ENCODE measurements around the gene ALDH1L2.
A peak's percentile ranks its signal among the peaks of the same experiment; 100 is the strongest.

The ALDH1L2 gene

DNA sequence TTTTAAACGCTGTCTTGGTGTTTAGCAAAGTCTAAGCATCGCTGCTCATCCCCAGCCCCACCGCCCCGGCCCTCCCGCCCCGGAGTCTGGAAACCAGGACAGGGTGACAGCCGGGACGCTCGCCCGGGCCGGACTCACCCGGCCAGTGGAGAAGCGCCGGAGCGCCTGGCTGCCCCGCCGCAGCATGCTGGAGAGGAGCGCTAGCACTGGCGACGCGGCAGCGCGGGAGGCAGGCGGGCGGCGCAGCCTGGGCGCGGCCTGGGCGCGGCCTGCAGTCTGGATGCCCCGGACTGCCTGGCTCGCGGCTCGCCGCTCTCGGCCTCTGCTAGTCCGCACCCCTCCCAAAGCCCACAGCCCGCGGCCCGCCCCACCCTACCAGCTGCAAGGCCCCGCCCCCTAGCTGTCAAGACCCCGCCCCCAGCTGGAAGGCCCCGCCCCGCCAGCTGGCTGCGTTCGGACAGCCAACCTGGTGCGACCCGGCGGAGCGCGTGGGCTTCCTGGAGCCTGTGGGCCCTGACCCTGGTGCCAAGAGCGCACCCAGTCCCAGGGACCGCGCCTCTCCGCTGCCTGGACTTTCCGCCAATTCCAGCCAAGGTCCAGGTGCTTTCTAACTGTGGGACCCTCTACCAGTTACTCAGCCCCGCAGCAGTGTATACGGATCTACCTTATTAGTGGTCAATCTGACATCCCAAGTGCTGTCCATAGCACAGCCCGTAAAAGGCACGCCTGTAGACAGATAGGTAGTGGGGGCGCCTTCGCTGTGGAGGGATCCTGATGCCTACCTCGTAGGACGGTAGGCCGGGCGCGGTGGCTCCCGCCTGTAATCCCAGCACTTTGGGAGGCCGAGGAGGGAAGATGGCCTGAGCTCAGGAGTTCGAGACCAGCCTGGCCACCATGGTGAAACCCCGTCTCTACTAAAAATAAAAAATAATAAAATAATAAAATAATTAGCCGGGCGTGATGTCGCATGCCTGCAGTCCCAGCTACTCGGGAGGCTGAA lies at the start of gene ALDH1L2:
TSS of gene ALDH1L2 (minus strand) at position 208 of the 1,000 bp plus-strand sequence. CDS start at position 186, 22 bp downstream.
- DNase-seq (ENCODE audit: low read depth) = peak; percentile 73
- TF ChIP-seq, protein P1, sequence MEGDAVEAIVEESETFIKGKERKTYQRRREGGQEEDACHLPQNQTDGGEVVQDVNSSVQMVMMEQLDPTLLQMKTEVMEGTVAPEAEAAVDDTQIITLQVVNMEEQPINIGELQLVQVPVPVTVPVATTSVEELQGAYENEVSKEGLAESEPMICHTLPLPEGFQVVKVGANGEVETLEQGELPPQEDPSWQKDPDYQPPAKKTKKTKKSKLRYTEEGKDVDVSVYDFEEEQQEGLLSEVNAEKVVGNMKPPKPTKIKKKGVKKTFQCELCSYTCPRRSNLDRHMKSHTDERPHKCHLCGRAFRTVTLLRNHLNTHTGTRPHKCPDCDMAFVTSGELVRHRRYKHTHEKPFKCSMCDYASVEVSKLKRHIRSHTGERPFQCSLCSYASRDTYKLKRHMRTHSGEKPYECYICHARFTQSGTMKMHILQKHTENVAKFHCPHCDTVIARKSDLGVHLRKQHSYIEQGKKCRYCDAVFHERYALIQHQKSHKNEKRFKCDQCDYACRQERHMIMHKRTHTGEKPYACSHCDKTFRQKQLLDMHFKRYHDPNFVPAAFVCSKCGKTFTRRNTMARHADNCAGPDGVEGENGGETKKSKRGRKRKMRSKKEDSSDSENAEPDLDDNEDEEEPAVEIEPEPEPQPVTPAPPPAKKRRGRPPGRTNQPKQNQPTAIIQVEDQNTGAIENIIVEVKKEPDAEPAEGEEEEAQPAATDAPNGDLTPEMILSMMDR (IDR thresholded peaks at IDR 0.05; ENCODE audit: control insufficient read depth, insufficient read depth, low read depth, low read length, missing control alignments) = no peak
- H3K4me3 ChIP-seq (ENCODE audit: control insufficient read depth, low read depth, low read length) = peak within 1 kb of the TSS; percentile 86

DNA sequence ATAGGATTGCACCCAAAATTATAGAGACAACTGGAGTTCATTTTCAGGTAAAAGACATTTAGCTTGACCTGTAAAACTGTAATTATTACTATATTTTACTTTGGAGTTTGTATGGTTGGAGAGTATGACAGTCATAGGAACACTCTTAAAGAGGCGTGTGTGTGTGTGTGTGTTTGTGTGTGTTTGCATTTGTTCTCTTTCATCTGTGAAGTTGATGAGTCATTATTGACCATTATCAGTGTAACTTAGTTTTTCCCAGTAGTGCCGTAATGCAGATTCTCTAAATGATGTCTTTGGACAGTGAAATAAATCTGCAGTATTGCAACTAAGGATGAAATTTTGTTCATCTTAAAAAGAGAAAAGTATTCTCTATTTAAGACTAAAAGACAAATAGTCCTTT lies 36.3 kb upstream of the ALDH1L2 start:
- TF ChIP-seq, protein P1 (IDR thresholded peaks at IDR 0.05; ENCODE audit: control insufficient read depth, insufficient read depth, low read depth, low read length, missing control alignments) = no peak
- no peak for DNase-seq (ENCODE audit: low read depth)
- no peak overlapping the region for H3K4me3 ChIP-seq (ENCODE audit: control insufficient read depth, low read depth, low read length)

DNA sequence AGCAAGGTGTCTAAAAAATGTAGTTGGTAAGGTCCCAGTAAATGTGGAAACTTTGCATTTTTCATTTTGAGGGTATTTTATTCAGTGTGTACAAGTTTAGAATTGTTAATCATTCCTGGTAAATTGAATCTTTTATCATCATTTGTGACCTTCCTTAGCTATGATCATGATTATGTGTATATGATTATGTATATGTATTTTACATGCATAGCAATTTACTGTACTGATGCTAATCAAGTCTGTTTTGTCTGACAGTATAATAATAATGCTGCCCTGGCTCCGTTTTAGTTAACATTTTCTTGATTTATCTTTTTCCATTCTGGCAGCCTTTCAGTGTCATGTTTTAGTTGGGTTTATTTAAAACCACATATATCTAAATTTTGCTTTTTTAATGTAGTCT lies 32.7 kb upstream of the ALDH1L2 start:
- TF ChIP-seq, protein P1 (IDR thresholded peaks at IDR 0.05; ENCODE audit: control insufficient read depth, insufficient read depth, low read depth, low read length, missing control alignments) = no peak
- DNase-seq (ENCODE audit: low read depth) = no peak
- no peak overlapping the region for H3K4me3 ChIP-seq (ENCODE audit: control insufficient read depth, low read depth, low read length)

DNA sequence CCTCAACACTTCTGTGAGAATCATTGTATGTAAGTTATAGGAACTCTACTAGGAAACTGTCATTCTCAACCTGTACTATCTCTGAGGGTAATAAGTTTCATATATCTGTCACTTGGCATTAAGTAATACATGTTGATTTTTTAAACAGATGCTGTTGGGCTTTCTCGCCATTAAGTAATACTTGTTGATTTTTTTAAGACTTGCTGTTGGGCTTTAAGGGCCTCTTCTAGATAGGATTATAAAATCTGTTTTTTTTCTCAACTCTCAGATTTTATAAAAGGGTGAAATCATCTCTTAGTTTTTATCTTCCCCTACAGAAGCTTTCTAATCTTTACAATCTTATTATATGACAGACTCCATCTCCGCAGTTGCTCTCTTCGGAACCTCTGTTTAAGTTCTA lies 28.8 kb upstream of the ALDH1L2 start:
- H3K4me3 ChIP-seq (ENCODE audit: control insufficient read depth, low read depth, low read length) = no peak overlapping the region
- TF ChIP-seq, protein P1 (IDR thresholded peaks at IDR 0.05; ENCODE audit: control insufficient read depth, insufficient read depth, low read depth, low read length, missing control alignments) = no peak
- no peak for DNase-seq (ENCODE audit: low read depth)

DNA sequence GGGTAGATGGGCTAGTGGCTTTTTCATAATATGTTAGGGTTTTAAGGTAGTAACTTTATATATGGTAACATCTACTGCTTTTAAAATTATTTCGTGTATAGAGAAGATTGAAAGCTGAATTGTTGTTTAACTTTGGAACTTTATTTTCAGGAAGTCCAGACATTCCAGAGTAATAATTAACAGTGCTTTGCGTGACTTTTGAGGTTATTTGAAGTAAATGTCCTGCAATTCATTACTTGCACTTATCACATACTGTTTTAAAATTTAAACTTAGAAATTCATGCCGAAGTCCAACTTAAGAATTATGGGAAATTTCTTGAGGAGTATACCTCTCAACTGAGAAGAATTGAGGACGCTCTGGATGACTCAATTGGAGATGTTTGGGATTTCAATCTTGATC lies 26.6 kb upstream of the ALDH1L2 start:
- TF ChIP-seq, protein P1 (IDR thresholded peaks at IDR 0.05; ENCODE audit: control insufficient read depth, insufficient read depth, low read depth, low read length, missing control alignments) = no peak
- DNase-seq (ENCODE audit: low read depth) = no peak
- no peak overlapping the region; the same call in 1 of the 2 replicates for H3K4me3 ChIP-seq (ENCODE audit: control insufficient read depth, low read depth, low read length)

- DNase-seq (ENCODE audit: low read depth) = no peak
- H3K4me3 ChIP-seq (ENCODE audit: control insufficient read depth, low read depth, low read length) = peak overlapping the region; percentile 39
- TF ChIP-seq, protein P1 (IDR thresholded peaks at IDR 0.05; ENCODE audit: control insufficient read depth, insufficient read depth, low read depth, low read length, missing control alignments) = no peak
Measured at GRCh38 chr12:105109465-105110212, 25.4 kb upstream of the ALDH1L2 start.
